T-helper 17 cell (primary cell): ENCODE measurements around the gene MUSK. TPM values are rescaled to one million over a fixed set of nuclear protein-coding genes. Genes with fewer than 3 reads are reported as not detected.

Experiments
- ATAC-seq: fragments of 150-1000 bp; cut with Tn5 transposase; 2 replicates; pipeline ENCODE4 v1.10.0; 2021; ENCODE audit warnings: mild to moderate bottlenecking, moderate library complexity
- DNase-seq, 3 donors: peaks; one replicate each; pipeline versions ENCODE4 v3.0.0 to v3.0.0-alpha.2; 2020 to 2021
- H3K9me3 ChIP-seq: one replicate; pipeline ENCODE4 v1.7.0; 2013; ENCODE audit warnings: low read length, mild to moderate bottlenecking; ENCODE audit not compliant: control insufficient read depth, poor library complexity, severe bottlenecking
- H3K27ac Mint-ChIP-seq: one replicate; pipeline ENCODE4 v1.8.0; 2022; ENCODE audit warnings: mild to moderate bottlenecking, moderate library complexity, mixed read lengths
- H3K27me3 Mint-ChIP-seq: one replicate; pipeline ENCODE4 v1.8.0; 2022; ENCODE audit warnings: mixed read lengths
- H3K36me3 Mint-ChIP-seq: one replicate; pipeline ENCODE4 v1.8.0; 2022; ENCODE audit warnings: low read depth, mixed read lengths
- H3K4me1 Mint-ChIP-seq: one replicate; pipeline ENCODE4 v1.8.0; 2022; ENCODE audit warnings: mild to moderate bottlenecking, mixed read lengths
- H3K4me3 Mint-ChIP-seq: one replicate; pipeline ENCODE4 v1.8.0; 2022; ENCODE audit warnings: mild to moderate bottlenecking, moderate library complexity, mixed read lengths
- total RNA-seq, 4 donors: library from RNA in 2 of 4; stranded (reverse) in 2 of 4; gene quantifications; one replicate each; pipeline ENCODE4 v1.2.3 and lab custom pipeline; 2022 to 2026

Gene MUSK
- total RNA-seq, 2 donors from 2014 or later: not detected

GRCh38 chr9:110842169-110842568 lies 173.6 kb downstream of the MUSK start:
- H3K9me3 ChIP-seq: no peaks in the 10 kb centered on the region
- Mint-ChIP-seq H3K4me1 (no peaks in the 10 kb centered on the region), H3K27me3 (no peaks in the 10 kb centered on the region), H3K4me3 (no peak overlapping the region), H3K27ac (no peak overlapping the region), H3K36me3 (no peaks in the 10 kb centered on the region)
- ATAC-seq (no peak), DNase-seq (no peak)

GRCh38 chr9:110842986-110843385 lies 174.4 kb downstream of the MUSK start:
- no peaks in the 10 kb centered on the region for H3K9me3 ChIP-seq
- H3K27ac Mint-ChIP-seq: no peak overlapping the region
- no peaks in the 10 kb centered on the region for H3K27me3 Mint-ChIP-seq
- H3K4me3 Mint-ChIP-seq: no peak overlapping the region
- H3K4me1 Mint-ChIP-seq: no peaks in the 10 kb centered on the region
- DNase-seq (no peak), ATAC-seq (no peak)
- no peaks in the 10 kb centered on the region for H3K36me3 Mint-ChIP-seq

GRCh38 chr9:110844121-110844520 lies 175.5 kb downstream of the MUSK start:
- ATAC-seq (no peak), DNase-seq (no peak)
- Mint-ChIP-seq H3K4me1 (no peaks in the 10 kb centered on the region), H3K27ac (no peak overlapping the region), H3K4me3 (no peak overlapping the region), H3K36me3 (no peaks in the 10 kb centered on the region), H3K27me3 (no peaks in the 10 kb centered on the region)
- H3K9me3 ChIP-seq: no peaks in the 10 kb centered on the region

- no peaks in the 10 kb centered on the region for H3K27me3 Mint-ChIP-seq
- no peak for DNase-seq
- H3K4me3 Mint-ChIP-seq: no peak overlapping the region
- no peak for ATAC-seq
- no peaks in the 10 kb centered on the region for H3K4me1 Mint-ChIP-seq
- no peaks in the 10 kb centered on the region for H3K36me3 Mint-ChIP-seq
- H3K27ac Mint-ChIP-seq: no peak overlapping the region
- no peaks in the 10 kb centered on the region for H3K9me3 ChIP-seq
Observed at GRCh38 chr9:110846215-110846614, 177.6 kb downstream of the MUSK start.

- H3K9me3 ChIP-seq: no peaks in the 10 kb centered on the region
- Mint-ChIP-seq H3K27me3 (no peaks in the 10 kb centered on the region), H3K36me3 (no peaks in the 10 kb centered on the region), H3K27ac (no peak overlapping the region), H3K4me1 (no peaks in the 10 kb centered on the region), H3K4me3 (no peak overlapping the region)
- ATAC-seq (no peak), DNase-seq (no peak)
Observed at GRCh38 chr9:110847671-110848070, 179.1 kb downstream of the MUSK start.

- H3K27ac Mint-ChIP-seq: no peak overlapping the region
- no peaks in the 10 kb centered on the region for H3K4me1 Mint-ChIP-seq
- no peaks in the 10 kb centered on the region for H3K9me3 ChIP-seq
- H3K4me3 Mint-ChIP-seq: no peak overlapping the region
- no peak for DNase-seq
- no peak for ATAC-seq
- no peaks in the 10 kb centered on the region for H3K36me3 Mint-ChIP-seq
- H3K27me3 Mint-ChIP-seq: no peaks in the 10 kb centered on the region
Observed at GRCh38 chr9:110850401-110851135, 182.0 kb downstream of the MUSK start.

Other genes with a start within 250 kb of the MUSK start
- gene SVEP1, start 89.0 kb upstream of the MUSK start, total RNA-seq: under 1 TPM; 0.08 to 0.17 TPM